GM20000 (cell line): ENCODE data around the gene RPS28.
A peak's percentile ranks its signal among the peaks of the same experiment; 100 is the strongest.
"Not testable (repeated sequence)": the region's sequence is repeated elsewhere in the genome, so short reads cannot be mapped to it uniquely, and the experiment has no call there.

Experiments
- DNase-seq: peaks from one replicate; pipeline ENCODE4 v3.0.0; 2012; ENCODE audit warnings: low spot score
- TF ChIP-seq, protein P1 (sequence below): IDR thresholded peaks from 2 replicates; pipeline ENCODE4 v1.5.1; 2012; ENCODE audit warnings: mild to moderate bottlenecking, control low read depth; ENCODE audit errors: extremely low read depth, missing control alignments

The RPS28 gene

DNA sequence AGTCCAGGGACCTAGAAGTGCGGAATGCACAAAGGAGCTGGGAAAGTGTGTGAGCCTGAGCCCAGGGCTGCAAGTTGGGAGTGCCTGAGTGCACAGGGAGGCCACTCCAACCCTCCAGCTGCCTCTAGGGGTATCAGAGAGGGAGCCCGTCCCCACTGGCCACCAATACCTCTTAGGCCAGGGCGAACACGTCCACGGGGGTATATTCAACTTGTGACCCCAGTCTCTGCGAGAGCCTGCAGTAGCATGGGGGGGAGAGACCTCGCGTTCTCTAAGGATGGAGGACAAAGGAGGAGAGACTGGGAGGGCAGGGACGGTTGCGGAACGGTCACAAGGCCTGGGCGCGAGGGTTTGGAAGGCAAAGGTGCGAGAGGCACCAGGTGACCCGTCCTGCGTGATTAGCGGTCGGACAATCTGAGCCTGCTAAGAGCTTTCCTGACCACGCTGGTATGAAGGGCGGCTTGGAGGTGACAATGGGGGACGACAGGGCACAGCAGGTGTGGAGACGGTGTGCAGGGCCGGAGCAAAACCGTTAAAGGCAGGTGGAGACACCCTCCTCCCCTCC is 13.8 kb upstream of the RPS28 start:
- TF ChIP-seq, protein P1, sequence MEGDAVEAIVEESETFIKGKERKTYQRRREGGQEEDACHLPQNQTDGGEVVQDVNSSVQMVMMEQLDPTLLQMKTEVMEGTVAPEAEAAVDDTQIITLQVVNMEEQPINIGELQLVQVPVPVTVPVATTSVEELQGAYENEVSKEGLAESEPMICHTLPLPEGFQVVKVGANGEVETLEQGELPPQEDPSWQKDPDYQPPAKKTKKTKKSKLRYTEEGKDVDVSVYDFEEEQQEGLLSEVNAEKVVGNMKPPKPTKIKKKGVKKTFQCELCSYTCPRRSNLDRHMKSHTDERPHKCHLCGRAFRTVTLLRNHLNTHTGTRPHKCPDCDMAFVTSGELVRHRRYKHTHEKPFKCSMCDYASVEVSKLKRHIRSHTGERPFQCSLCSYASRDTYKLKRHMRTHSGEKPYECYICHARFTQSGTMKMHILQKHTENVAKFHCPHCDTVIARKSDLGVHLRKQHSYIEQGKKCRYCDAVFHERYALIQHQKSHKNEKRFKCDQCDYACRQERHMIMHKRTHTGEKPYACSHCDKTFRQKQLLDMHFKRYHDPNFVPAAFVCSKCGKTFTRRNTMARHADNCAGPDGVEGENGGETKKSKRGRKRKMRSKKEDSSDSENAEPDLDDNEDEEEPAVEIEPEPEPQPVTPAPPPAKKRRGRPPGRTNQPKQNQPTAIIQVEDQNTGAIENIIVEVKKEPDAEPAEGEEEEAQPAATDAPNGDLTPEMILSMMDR, result no peak
- no peak for DNase-seq

DNA sequence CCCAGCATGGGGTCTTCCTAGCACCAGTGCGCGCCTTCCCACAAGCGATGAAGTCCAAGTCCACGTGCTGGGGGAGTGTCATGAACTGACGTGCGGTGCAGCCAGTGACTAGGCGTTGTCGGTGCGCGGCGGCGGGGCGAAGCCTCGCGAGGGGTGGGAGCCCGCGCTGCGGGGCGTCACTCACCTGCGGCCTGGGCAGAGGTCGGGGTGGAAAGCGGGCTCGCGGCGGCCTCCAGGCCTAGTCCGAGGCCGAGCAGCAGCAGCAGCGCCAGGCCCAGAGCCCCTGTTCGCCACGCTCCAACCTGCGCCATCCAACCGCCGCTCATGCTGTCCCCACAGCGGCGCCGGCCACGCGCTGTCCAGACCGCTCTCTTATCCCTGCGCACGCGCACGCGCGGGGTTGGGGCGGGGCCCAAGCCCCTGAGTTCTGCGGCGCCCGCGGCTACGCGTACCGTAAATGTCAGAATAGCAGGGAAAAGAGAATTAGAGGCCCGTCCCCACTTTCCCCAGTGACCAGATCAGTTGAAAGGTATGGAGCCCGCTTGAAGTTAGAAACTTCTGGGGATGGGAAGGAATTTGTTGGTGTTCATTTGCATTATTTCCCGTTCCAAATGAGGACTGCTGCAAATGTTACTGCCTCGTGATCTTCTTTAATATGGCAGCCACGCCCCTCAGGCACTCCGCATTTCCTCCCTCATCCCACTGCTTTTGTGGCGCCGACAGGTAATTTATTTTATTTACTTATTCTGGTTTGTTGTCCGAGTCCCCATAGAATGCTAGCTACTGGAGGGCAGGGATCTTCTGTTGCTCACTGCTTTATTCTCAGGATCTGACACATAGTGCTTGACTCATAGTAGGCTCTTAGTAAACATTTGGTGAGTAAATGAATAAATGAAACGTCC is 13.1 kb upstream of the RPS28 start, which contains the start of gene CD320:
Gene CD320 (minus strand): TSS at position 394 of the 902 bp plus-strand sequence. CDS start 68 bp downstream, at position 326.
- DNase-seq, result peak; percentile 95
- TF ChIP-seq, protein P1, result no peak

- TF ChIP-seq, protein P1, result no peak
Observed at GRCh38 chr19:8308891-8309291, 12.4 kb upstream of the RPS28 start.

DNA sequence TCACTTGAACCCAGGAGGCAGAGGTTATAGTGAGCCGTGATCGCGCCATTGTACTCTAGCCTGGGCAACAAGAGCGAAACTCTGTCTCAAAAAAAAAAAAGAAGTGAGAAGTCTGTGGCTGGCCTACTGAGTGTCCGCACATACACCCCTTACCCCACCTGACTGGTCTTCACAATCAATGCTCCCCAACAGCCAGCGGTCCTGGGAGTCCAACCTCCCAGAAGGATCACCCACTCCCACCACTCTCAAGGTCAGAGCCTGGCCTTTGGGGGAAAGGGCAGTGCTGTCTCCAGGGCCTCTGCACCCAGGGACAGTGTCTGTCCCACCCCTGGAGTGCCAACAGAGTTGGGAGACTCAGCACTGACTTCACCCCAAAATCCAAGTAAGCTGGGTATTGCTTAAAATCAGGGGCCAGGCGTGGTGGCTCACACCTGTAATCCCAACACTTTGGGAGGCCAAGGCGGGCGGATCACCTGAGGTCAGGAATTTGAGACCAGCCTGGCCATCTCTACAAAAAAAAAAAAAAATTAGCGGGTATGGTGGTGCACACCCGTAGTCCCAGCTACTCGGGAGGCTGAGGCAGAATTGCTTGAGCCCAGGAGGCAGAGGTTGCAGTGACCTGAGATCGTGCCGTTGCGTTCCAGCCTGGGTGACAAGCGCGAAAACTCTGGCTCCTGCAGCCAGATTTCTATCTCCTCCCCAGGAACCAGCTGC is 10.8 kb upstream of the RPS28 start:
- DNase-seq, result no peak
- TF ChIP-seq, protein P1, result no peak

More at GRCh38 chr19:8308891-8309291, 12.4 kb upstream of the RPS28 start:
- no peak for DNase-seq

DNA sequence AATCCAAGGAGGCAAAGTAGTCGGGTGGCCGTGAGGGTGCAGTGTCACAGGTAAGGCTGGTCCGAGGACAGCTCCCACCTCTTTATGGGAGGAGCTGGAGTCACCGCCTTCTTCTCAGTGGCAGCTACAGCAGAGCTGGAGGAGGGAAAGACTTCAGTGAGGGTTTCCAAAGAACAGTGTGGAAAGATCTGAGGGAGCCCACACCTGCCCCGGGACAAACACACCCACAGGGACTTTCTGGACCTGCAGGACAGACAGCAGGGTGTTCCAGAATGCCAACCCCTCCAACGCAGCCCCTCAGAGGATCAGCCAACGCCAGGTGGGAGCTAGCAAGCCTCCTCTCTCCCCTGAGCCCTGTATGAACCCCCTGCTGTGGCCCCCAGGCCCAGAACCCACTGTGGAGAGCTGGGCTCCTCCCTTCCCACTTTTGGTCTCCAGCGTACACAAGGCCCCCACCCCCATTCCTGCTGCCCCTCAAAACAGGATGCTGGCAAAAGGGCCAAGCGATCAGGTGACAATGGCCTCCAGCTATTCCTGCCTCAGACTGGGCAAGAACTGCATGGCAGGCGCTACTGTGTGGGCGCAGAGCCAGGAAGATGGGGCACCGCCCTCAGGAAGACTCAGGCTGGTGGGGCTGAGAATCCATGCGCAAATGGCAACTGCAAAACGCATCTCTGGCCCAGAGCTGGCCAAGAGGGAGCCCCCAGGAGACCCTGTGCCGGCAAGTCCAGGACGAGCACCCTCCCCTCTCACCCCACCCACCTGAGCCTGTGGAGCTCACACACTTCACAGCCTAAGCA is 9.6 kb upstream of the RPS28 start:
- no peak for DNase-seq
- TF ChIP-seq, protein P1, result no peak

DNA sequence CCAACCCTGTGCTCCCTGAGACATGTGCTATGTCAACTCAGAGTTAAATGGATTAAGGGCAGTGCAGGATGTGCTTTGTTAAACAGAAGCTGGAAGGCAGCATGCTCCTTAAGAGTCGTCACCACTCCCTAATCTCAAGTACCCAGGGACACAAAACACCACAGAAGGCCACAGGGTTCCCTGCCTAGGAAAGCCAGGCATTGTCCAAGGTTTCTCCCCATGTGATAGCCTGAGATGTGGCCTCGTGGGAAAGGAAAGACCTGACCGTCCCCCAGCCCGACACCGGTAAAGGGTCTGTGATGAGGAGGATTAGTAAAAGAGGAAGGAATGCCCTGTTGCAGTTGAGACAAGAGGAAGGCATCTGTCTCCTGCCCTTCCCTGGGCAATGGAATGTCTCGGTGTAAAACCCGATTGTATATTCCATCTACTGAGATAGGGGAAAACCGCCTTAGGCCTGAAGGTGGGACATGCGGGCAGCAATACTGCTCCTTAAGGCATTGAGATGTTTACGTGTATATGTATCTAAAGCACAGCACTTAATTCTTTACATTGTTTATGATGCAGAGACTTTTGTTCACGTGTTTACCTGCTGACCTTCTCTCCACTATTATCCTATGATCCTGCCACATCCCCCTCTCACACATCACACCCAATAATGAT is 6.2 kb upstream of the RPS28 start:
- not testable (repeated sequence) for DNase-seq
